ENCODE measurements around the gene BEND7.
A peak's percentile ranks its signal among the peaks of the same experiment; 100 is the strongest.

BEND7 gene

GRCh38 chr10:13505052-13505680, 23.6 kb downstream of the BEND7 start:
- Histone ChIP-seq H3K79me1 (ENCODE audit: low read depth, low read length) (no peaks in the 10 kb centered on the region), H4K8ac (ENCODE audit: low read depth, low read length) (no peak overlapping the region), H3K27me3 (ENCODE audit: control insufficient read depth in 3 of 3, insufficient read depth in 3 of 3, low read depth in 1 of 3, low read length in 3 of 3) (no peaks in the 10 kb centered on the region), H3K36me3 (replicated peaks in 1 of 2; ENCODE audit: control insufficient read depth in 2 of 2, insufficient read depth in 2 of 2, low read length in 2 of 2) (no peaks in the 10 kb centered on the region), H3K9ac (ENCODE audit: low read depth, low read length, poor library complexity) (no peak overlapping the region), H3K4me2 (ENCODE audit: insufficient read depth, low read length, poor library complexity, severe bottlenecking) (no peak overlapping the region), H2AK5ac (ENCODE audit: low read depth, low read length) (no peak overlapping the region), H3K4ac (ENCODE audit: low read length) (no peak overlapping the region), H3K9me3 (replicated peaks in 1 of 2; ENCODE audit: control insufficient read depth in 2 of 2, insufficient read depth in 1 of 2, low read depth in 1 of 2, low read length in 2 of 2) (peaks cover 0 to 2% of the 10 kb centered on the region in 2 donors), H3K23ac (ENCODE audit: low read depth, low read length, poor library complexity) (no peak overlapping the region), H2AFZ (ENCODE audit: low read length) (no peak overlapping the region), H2BK15ac (ENCODE audit: low read length) (no peak overlapping the region), H3K4me3 (ENCODE audit: low read length in 2 of 2) (no peak overlapping the region), H2BK12ac (ENCODE audit: low read length) (no peak overlapping the region), H3K18ac (ENCODE audit: low read length) (no peak overlapping the region), H2BK5ac (ENCODE audit: low read length) (no peak overlapping the region), H3K27ac (replicated peaks; ENCODE audit: low read length) (no peak overlapping the region), H3K14ac (ENCODE audit: low read length) (no peak overlapping the region), H3K4me1 (ENCODE audit: control insufficient read depth in 2 of 2, insufficient read depth in 1 of 2, low read depth in 1 of 2, low read length in 2 of 2) (peaks cover 4 to 5% of the 10 kb centered on the region in 2 donors), H2BK120ac (ENCODE audit: low read depth, low read length) (no peak overlapping the region), H4K91ac (ENCODE audit: low read depth, low read length, poor library complexity) (no peak overlapping the region)
- no CpG with 5 or more reads among the region's 12 CpGs for WGBS, 2 donors (ENCODE audit: extremely low coverage in 2 of 2, insufficient read length in 2 of 2, insufficient replicate concordance in 1 of 2)
- DNase-seq (ENCODE audit: low spot score), result no peak

- H3K4me2 ChIP-seq (ENCODE audit: insufficient read depth, low read length, poor library complexity, severe bottlenecking), result no peak overlapping the region
- no peak overlapping the region for H3K4ac ChIP-seq (ENCODE audit: low read length)
- no peak overlapping the region for H3K27ac ChIP-seq (replicated peaks; ENCODE audit: low read length)
- no peaks in the 10 kb centered on the region for H3K27me3 ChIP-seq (ENCODE audit: control insufficient read depth in 3 of 3, insufficient read depth in 3 of 3, low read depth in 1 of 3, low read length in 3 of 3)
- H3K9me3 ChIP-seq (replicated peaks in 1 of 2; ENCODE audit: control insufficient read depth in 2 of 2, insufficient read depth in 1 of 2, low read depth in 1 of 2, low read length in 2 of 2), result peaks cover 0 to 2% of the 10 kb centered on the region in 2 donors
- DNase-seq (ENCODE audit: low spot score), result no peak
- H2BK15ac ChIP-seq (ENCODE audit: low read length), result no peak overlapping the region
- no peak overlapping the region for H4K91ac ChIP-seq (ENCODE audit: low read depth, low read length, poor library complexity)
- no peak overlapping the region for H2BK120ac ChIP-seq (ENCODE audit: low read depth, low read length)
- peaks cover 0 to 2% of the 10 kb centered on the region in 2 donors for H3K36me3 ChIP-seq (replicated peaks in 1 of 2; ENCODE audit: control insufficient read depth in 2 of 2, insufficient read depth in 2 of 2, low read length in 2 of 2)
- H3K18ac ChIP-seq (ENCODE audit: low read length), result no peak overlapping the region
- no peak overlapping the region for H3K9ac ChIP-seq (ENCODE audit: low read depth, low read length, poor library complexity)
- H2BK5ac ChIP-seq (ENCODE audit: low read length), result no peak overlapping the region
- H2AFZ ChIP-seq (ENCODE audit: low read length), result no peak overlapping the region
- no CpG with 5 or more reads among the region's 11 CpGs for WGBS, 2 donors (ENCODE audit: extremely low coverage in 2 of 2, insufficient read length in 2 of 2, insufficient replicate concordance in 1 of 2)
- no peak overlapping the region for H3K4me3 ChIP-seq (ENCODE audit: low read length in 2 of 2)
- peaks cover 3 to 4% of the 10 kb centered on the region in 2 donors for H3K4me1 ChIP-seq (ENCODE audit: control insufficient read depth in 2 of 2, insufficient read depth in 1 of 2, low read depth in 1 of 2, low read length in 2 of 2)
- no peak overlapping the region for H4K8ac ChIP-seq (ENCODE audit: low read depth, low read length)
- H3K23ac ChIP-seq (ENCODE audit: low read depth, low read length, poor library complexity), result no peak overlapping the region
- H3K14ac ChIP-seq (ENCODE audit: low read length), result no peak overlapping the region
- no peak overlapping the region for H2BK12ac ChIP-seq (ENCODE audit: low read length)
- H3K79me1 ChIP-seq (ENCODE audit: low read depth, low read length), result no peaks in the 10 kb centered on the region
- H2AK5ac ChIP-seq (ENCODE audit: low read depth, low read length), result no peak overlapping the region
These were observed 24.9 kb downstream of the BEND7 start for GRCh38 chr10:13503745-13504463.

GRCh38 chr10:13502380-13502779, 26.4 kb downstream of the BEND7 start:
- Histone ChIP-seq H3K4me2 (ENCODE audit: insufficient read depth, low read length, poor library complexity, severe bottlenecking) (no peak overlapping the region), H3K27me3 (ENCODE audit: control insufficient read depth in 3 of 3, insufficient read depth in 3 of 3, low read depth in 1 of 3, low read length in 3 of 3) (no peaks in the 10 kb centered on the region), H3K14ac (ENCODE audit: low read length) (no peak overlapping the region), H3K36me3 (replicated peaks in 1 of 2; ENCODE audit: control insufficient read depth in 2 of 2, insufficient read depth in 2 of 2, low read length in 2 of 2) (peaks cover 0 to 2% of the 10 kb centered on the region in 2 donors), H4K91ac (ENCODE audit: low read depth, low read length, poor library complexity) (no peak overlapping the region), H3K27ac (replicated peaks; ENCODE audit: low read length) (no peak overlapping the region), H3K18ac (ENCODE audit: low read length) (no peak overlapping the region), H2BK15ac (ENCODE audit: low read length) (no peak overlapping the region), H2BK12ac (ENCODE audit: low read length) (no peak overlapping the region), H3K23ac (ENCODE audit: low read depth, low read length, poor library complexity) (no peak overlapping the region), H3K9me3 (replicated peaks in 1 of 2; ENCODE audit: control insufficient read depth in 2 of 2, insufficient read depth in 1 of 2, low read depth in 1 of 2, low read length in 2 of 2) (peaks cover 0 to 2% of the 10 kb centered on the region in 2 donors), H3K4ac (ENCODE audit: low read length) (no peak overlapping the region), H3K4me3 (ENCODE audit: low read length in 2 of 2) (no peak overlapping the region), H2BK5ac (ENCODE audit: low read length) (no peak overlapping the region), H2BK120ac (ENCODE audit: low read depth, low read length) (no peak overlapping the region), H4K8ac (ENCODE audit: low read depth, low read length) (no peak overlapping the region), H3K79me1 (ENCODE audit: low read depth, low read length) (no peaks in the 10 kb centered on the region), H2AK5ac (ENCODE audit: low read depth, low read length) (no peak overlapping the region), H2AFZ (ENCODE audit: low read length) (no peak overlapping the region), H3K4me1 (ENCODE audit: control insufficient read depth in 2 of 2, insufficient read depth in 1 of 2, low read depth in 1 of 2, low read length in 2 of 2) (peaks cover 3 to 4% of the 10 kb centered on the region in 2 donors), H3K9ac (ENCODE audit: low read depth, low read length, poor library complexity) (no peak overlapping the region)
- WGBS, 2 donors (ENCODE audit: extremely low coverage in 2 of 2, insufficient read length in 2 of 2, insufficient replicate concordance in 1 of 2), result no CpG with 5 or more reads among the region's 9 CpGs
- DNase-seq (ENCODE audit: low spot score), result no peak

- Histone ChIP-seq H2AFZ (ENCODE audit: low read length) (no peak overlapping the region), H3K23ac (ENCODE audit: low read depth, low read length, poor library complexity) (peak overlapping the region; percentile 8), H3K36me3 (replicated peaks in 1 of 2; ENCODE audit: control insufficient read depth in 2 of 2, insufficient read depth in 2 of 2, low read length in 2 of 2) (peaks cover 0 to 2% of the 10 kb centered on the region in 2 donors), H4K8ac (ENCODE audit: low read depth, low read length) (no peak overlapping the region), H3K27me3 (ENCODE audit: control insufficient read depth in 3 of 3, insufficient read depth in 3 of 3, low read depth in 1 of 3, low read length in 3 of 3) (no peaks in the 10 kb centered on the region), H3K27ac (replicated peaks; ENCODE audit: low read length) (no peak overlapping the region), H3K4ac (ENCODE audit: low read length) (no peak overlapping the region), H3K4me3 (ENCODE audit: low read length in 2 of 2) (no peak overlapping the region), H3K4me2 (ENCODE audit: insufficient read depth, low read length, poor library complexity, severe bottlenecking) (no peak overlapping the region), H2BK12ac (ENCODE audit: low read length) (no peak overlapping the region), H2BK5ac (ENCODE audit: low read length) (no peak overlapping the region), H3K14ac (ENCODE audit: low read length) (no peak overlapping the region), H2BK120ac (ENCODE audit: low read depth, low read length) (no peak overlapping the region), H3K9me3 (replicated peaks in 1 of 2; ENCODE audit: control insufficient read depth in 2 of 2, insufficient read depth in 1 of 2, low read depth in 1 of 2, low read length in 2 of 2) (peaks cover 0 to 2% of the 10 kb centered on the region in 2 donors), H2AK5ac (ENCODE audit: low read depth, low read length) (no peak overlapping the region), H4K91ac (ENCODE audit: low read depth, low read length, poor library complexity) (no peak overlapping the region), H2BK15ac (ENCODE audit: low read length) (no peak overlapping the region), H3K4me1 (ENCODE audit: control insufficient read depth in 2 of 2, insufficient read depth in 1 of 2, low read depth in 1 of 2, low read length in 2 of 2) (peaks cover 12 to 17% of the 10 kb centered on the region in 2 donors), H3K9ac (ENCODE audit: low read depth, low read length, poor library complexity) (no peak overlapping the region), H3K79me1 (ENCODE audit: low read depth, low read length) (no peaks in the 10 kb centered on the region), H3K18ac (ENCODE audit: low read length) (no peak overlapping the region)
- no CpG with 5 or more reads among the region's 9 CpGs for WGBS, 2 donors (ENCODE audit: extremely low coverage in 2 of 2, insufficient read length in 2 of 2, insufficient replicate concordance in 1 of 2)
- DNase-seq (ENCODE audit: low spot score), result no peak
These were observed 28.6 kb downstream of the BEND7 start for GRCh38 chr10:13500201-13500600.
